ENCODE measurements around the gene CDC73. TPM values are rescaled to one million over a fixed set of nuclear protein-coding genes. Genes with fewer than 3 reads are reported as not detected.

Gene CDC73
- total RNA-seq, 1 experiment from 2014 or later: 63.2 TPM

- BruUV-seq (replicated peaks): no TSS peak
- Histone ChIP-seq H3K4me3 (replicated peaks in 1 of 2; ENCODE audit: low read depth in 1 of 2, low read length in 2 of 2) (no peak overlapping the region), H3K9me2 (ENCODE audit: insufficient read depth) (no peaks in the 10 kb centered on the region), H3K36me3 (ENCODE audit: control insufficient read depth in 1 of 2, insufficient read depth in 2 of 2, low read length in 2 of 2) (peaks cover 0 to 7% of the 10 kb centered on the region in 2 experiments; a peak in 1 of 4 replicates), H3K79me2 (ENCODE audit: insufficient read depth, low read length) (no peaks in the 10 kb centered on the region; the same call in 1 of the 2 replicates), H3K27me3 (ENCODE audit: insufficient read depth, low read length) (no peaks in the 10 kb centered on the region), H2AFZ (ENCODE audit: low read depth, low read length, poor library complexity, severe bottlenecking) (no peak overlapping the region), H3K9me3 (ENCODE audit: control insufficient read depth in 1 of 2, insufficient read depth in 1 of 2, low read depth in 1 of 2, low read length in 2 of 2) (no peaks in the 10 kb centered on the region), H3K4me2 (ENCODE audit: low read length) (no peak overlapping the region), H4K20me1 (ENCODE audit: insufficient read depth) (no peaks in the 10 kb centered on the region), H3K4me1 (ENCODE audit: control insufficient read depth in 1 of 2, insufficient read depth in 2 of 2, low read length in 2 of 2) (no peaks in the 10 kb centered on the region), H3K9ac (ENCODE audit: low read length) (no peak overlapping the region), H3K27ac (ENCODE audit: low read depth, low read length) (no peak overlapping the region)
- intact Hi-C loops (cut with micrococcal nuclease): no loop called here
- TF ChIP-seq SIN3A (IDR thresholded peaks at IDR 0.05; ENCODE audit: low read depth): no peak
- no peak for TF ChIP-seq ELF1 (IDR thresholded peaks at IDR 0.05; ENCODE audit: borderline replicate concordance, low read depth)
- no peak for TF ChIP-seq RAD21 (IDR thresholded peaks at IDR 0.05; ENCODE audit: low read depth)
- no peak for TF ChIP-seq TCF7L2 (IDR thresholded peaks at IDR 0.05; ENCODE audit: borderline replicate concordance, extremely low read depth, insufficient read depth, insufficient read length)
- no peak for TF ChIP-seq YY1 (IDR thresholded peaks at IDR 0.05; ENCODE audit: extremely low read depth, insufficient replicate concordance, low read depth, low read length)
- TF ChIP-seq POLR2A (IDR thresholded peaks at IDR 0.05; ENCODE audit: borderline replicate concordance, extremely low read depth, insufficient read depth, insufficient read length): no peak
- no peak for TF ChIP-seq CEBPB (IDR thresholded peaks at IDR 0.05; ENCODE audit: low read depth)
- no peak for TF ChIP-seq CTCF (IDR thresholded peaks at IDR 0.05 in 2 of 3, conservative IDR thresholded peaks at IDR 0.05 in 1 of 3; ENCODE audit: borderline replicate concordance in 1 of 3, insufficient read depth in 1 of 3, low read depth in 2 of 3, low read length in 2 of 3)
- TF ChIP-seq REST (IDR thresholded peaks at IDR 0.05; ENCODE audit: low read depth): no peak
- no peak for DNase-seq (ENCODE audit: low read depth, low spot score)
- CTCF ChIA-PET: no interaction called here
- POLR2A ChIA-PET: no interaction called here
- RAD21 ChIA-PET (ENCODE audit: low non-redundant PET in 1 of 2, low total read pairs in 2 of 2, uncharacterized antibody in 2 of 2, unreplicated experiment in 2 of 2): no interaction called here
- no peak for ATAC-seq
Observed at GRCh38 chr1:193234530-193234929, 112.7 kb downstream of the CDC73 start.

Data from HCT116 (cell line).